ENCODE data around the gene PLEKHA3. TPM values are rescaled to one million over a fixed set of nuclear protein-coding genes. Genes with fewer than 3 reads are reported as not detected.

Gene PLEKHA3
- total and polyA plus RNA-seq, 9 of the 15 experiments (the other 6 are each of a cell fraction or from before 2014, with no cell fraction given) = 2.3 to 23.4 (median 10.5) TPM

- TF ChIP-seq RFX1 (IDR thresholded peaks at IDR 0.05) (no peak), CBX1 (IDR thresholded peaks at IDR 0.05; ENCODE audit: low read depth) (no peak), ATF2 (CRISPR knock-in tag; IDR thresholded peaks at IDR 0.05) (no peak), E2F8 (IDR thresholded peaks at IDR 0.05; ENCODE audit: low read depth, partially characterized antibody) (no peak), SMARCE1 (IDR thresholded peaks at IDR 0.05) (peak; percentile 38; the same call in 1 of the 2 replicates), JUNB (CRISPR knock-in tag; conservative IDR thresholded peaks at IDR 0.05) (no peak), KDM1A (IDR thresholded peaks at IDR 0.05) (no peak), E2F3 (CRISPR knock-in tag; IDR thresholded peaks at IDR 0.05) (no peak), SMAD1 (IDR thresholded peaks at IDR 0.05; ENCODE audit: low read depth, low read length, partially characterized antibody) (no peak), CREBBP (IDR thresholded peaks at IDR 0.05; ENCODE audit: low read depth, low read length) (no peak), IRF9 (tag; IDR thresholded peaks at IDR 0.05) (no peak), EWSR1 (IDR thresholded peaks at IDR 0.05; ENCODE audit: borderline replicate concordance, low read depth, partially characterized antibody) (no peak), ZNF584 (CRISPR knock-in tag; IDR thresholded peaks at IDR 0.05; ENCODE audit: low read depth) (no peak), RBM22 (IDR thresholded peaks at IDR 0.05; ENCODE audit: low read depth, low read length, poor library complexity, severe bottlenecking) (no peak), FOXO4 (CRISPR knock-in tag; IDR thresholded peaks at IDR 0.05) (no peak), NFYB (IDR thresholded peaks at IDR 0.05; ENCODE audit: extremely low read depth, insufficient read length) (no peak), RBM39 (optimal IDR thresholded peaks at IDR 0.05; ENCODE audit: low read depth, low read length) (no peak), ELF2 (CRISPR knock-in tag; IDR thresholded peaks at IDR 0.05) (no peak), ARHGAP35 (IDR thresholded peaks at IDR 0.05; ENCODE audit: partially characterized antibody) (no peak), HDAC2 (IDR thresholded peaks at IDR 0.05) (no peak), TFAP4 (CRISPR knock-in tag; IDR thresholded peaks at IDR 0.05; ENCODE audit: borderline replicate concordance) (no peak), HMG20B (CRISPR knock-in tag; IDR thresholded peaks at IDR 0.05) (no peak), ASH1L (IDR thresholded peaks at IDR 0.05; ENCODE audit: borderline replicate concordance, low read depth, partially characterized antibody) (no peak), ZNF507 (tag; conservative IDR thresholded peaks at IDR 0.05) (no peak)
Observed at GRCh38 chr2:178491612-178492011, 11.4 kb downstream of the PLEKHA3 start (continued).
